G401 (cell line): Measurements from ENCODE around the gene PRKRIP1. TPM values are rescaled to one million over a fixed set of nuclear protein-coding genes. Genes with fewer than 3 reads are reported as not detected.

Source experiments
- DNase-seq: peaks from one replicate; pipeline ENCODE4 v3.0.0-alpha.2; 2015; ENCODE audit warnings: low spot score
- in situ Hi-C: cut with HindIII; loops from 2 replicates; pipeline ENCODE4 v1.10.0; 2016; ENCODE audit warnings: low sequenced_read_pairs, mixed read lengths
- total RNA-seq: library from RNA; depleted of rRNA; stranded (reverse); fragments of >200 nt; shearing (Covaris generic); gene quantifications from 2 replicates; pipeline ENCODE4 v1.2.3, GENCODE V29; 2014

Gene PRKRIP1
- total RNA-seq, 1 experiment from 2014 or later, result 25.9 TPM

GRCh38 chr7:102426268-102427018, 30.3 kb downstream of the PRKRIP1 start:
- no peak for DNase-seq
- in situ Hi-C loops, result no loop called here

GRCh38 chr7:102427019-102427405, 30.8 kb downstream of the PRKRIP1 start:
- in situ Hi-C loops, result no loop called here
- DNase-seq, result no peak

- in situ Hi-C loops, result no loop called here
- DNase-seq, result no peak
These were observed 33.2 kb downstream of the PRKRIP1 start for GRCh38 chr7:102429141-102429899.

GRCh38 chr7:102431617-102432298, 35.6 kb downstream of the PRKRIP1 start:
- in situ Hi-C loops, result no loop called here
- DNase-seq, result peak; percentile 98

- DNase-seq, result peak; percentile 34
- in situ Hi-C loops, result no loop called here
These were observed 36.5 kb downstream of the PRKRIP1 start for GRCh38 chr7:102432442-102433218.

GRCh38 chr7:102433219-102434038, 37.3 kb downstream of the PRKRIP1 start, which contains the start of gene ORAI2:
ORAI2 (plus strand) TSS chr7:102433575; CDS start chr7:102438957, 5,382 bp downstream.
- DNase-seq, result peak; percentile 60
- in situ Hi-C loops, result no loop called here

GRCh38 chr7:102434039-102434486, 37.9 kb downstream of the PRKRIP1 start:
- in situ Hi-C loops, result no loop called here
- DNase-seq, result peak; percentile 51

- in situ Hi-C loops, result no loop called here
- DNase-seq, result peak; percentile 78
These were observed 40.0 kb downstream of the PRKRIP1 start for GRCh38 chr7:102436118-102436517.

GRCh38 chr7:102439963-102440795, 44.0 kb downstream of the PRKRIP1 start:
- DNase-seq, result no peak
- in situ Hi-C loops, result no loop called here

- in situ Hi-C loops, result no loop called here
- DNase-seq, result no peak
These were observed 49.0 kb downstream of the PRKRIP1 start for GRCh38 chr7:102444961-102445673.

- DNase-seq, result no peak
- in situ Hi-C loops, result no loop called here
These were observed 49.5 kb downstream of the PRKRIP1 start for GRCh38 chr7:102445674-102446071.

- in situ Hi-C loops, result no loop called here
- DNase-seq, result no peak
These were observed 50.4 kb downstream of the PRKRIP1 start for GRCh38 chr7:102446387-102447156.

GRCh38 chr7:102447311-102447710, 51.1 kb downstream of the PRKRIP1 start:
- no peak for DNase-seq
- in situ Hi-C loops, result no loop called here

GRCh38 chr7:102449136-102449535, 53.0 kb downstream of the PRKRIP1 start:
- in situ Hi-C loops, result no loop called here
- DNase-seq, result no peak

- in situ Hi-C loops, result no loop called here
- DNase-seq, result peak; percentile 94
These were observed 54.1 kb downstream of the PRKRIP1 start for GRCh38 chr7:102450242-102450641.

- DNase-seq, result no peak
- in situ Hi-C loops, result no loop called here
These were observed 55.4 kb downstream of the PRKRIP1 start for GRCh38 chr7:102451371-102452054.
